ENCODE data around the gene LMNB1. TPM values are rescaled to one million over a fixed set of nuclear protein-coding genes. Genes with fewer than 3 reads are reported as not detected.
"Not testable (repeated sequence)": the region's sequence is repeated elsewhere in the genome, so short reads cannot be mapped to it uniquely, and the experiment has no call there.

The LMNB1 gene
- total RNA-seq, 3 donors from 2014 or later = 4.8 to 6.4 (median 5.2) TPM

- Histone ChIP-seq H3K9me3 (no peaks in the 10 kb centered on the region), H3K27ac (no peak overlapping the region), H3K36me3 (no peaks in the 10 kb centered on the region), H3K4me3 (no peak overlapping the region), H3K4me1 (no peaks in the 10 kb centered on the region), H3K27me3 (no peaks in the 10 kb centered on the region)
- DNase-seq (ENCODE audit: low spot score in 2 of 2) = no peak
- intact Hi-C loops (cut with DNase I; ENCODE audit: low total_unique reads) = no loop called here
- TF ChIP-seq POLR2A (IDR thresholded peaks at IDR 0.05) (no peak), POLR2AphosphoS5 (IDR thresholded peaks at IDR 0.05) (no peak), CTCF (IDR thresholded peaks at IDR 0.05) (no peak)
Observed at GRCh38 chr5:126753227-126753626, 23.7 kb upstream of the LMNB1 start.

GRCh38 chr5:126754609-126755008 lies 22.3 kb upstream of the LMNB1 start:
- no peaks in the 10 kb centered on the region for H3K9me3 ChIP-seq
- no peak overlapping the region for H3K27ac ChIP-seq
- intact Hi-C loops (cut with DNase I; ENCODE audit: low total_unique reads) = no loop called here
- H3K36me3 ChIP-seq = no peaks in the 10 kb centered on the region
- H3K27me3 ChIP-seq = no peaks in the 10 kb centered on the region
- H3K4me1 ChIP-seq = no peaks in the 10 kb centered on the region
- no peak for DNase-seq (ENCODE audit: low spot score in 2 of 2)
- H3K4me3 ChIP-seq = no peak overlapping the region
- TF ChIP-seq POLR2AphosphoS5 (IDR thresholded peaks at IDR 0.05) (no peak), CTCF (IDR thresholded peaks at IDR 0.05) (no peak), POLR2A (IDR thresholded peaks at IDR 0.05) (no peak)

- Histone ChIP-seq H3K36me3 (no peaks in the 10 kb centered on the region), H3K27me3 (no peaks in the 10 kb centered on the region), H3K4me1 (no peaks in the 10 kb centered on the region), H3K4me3 (no peak overlapping the region), H3K27ac (no peak overlapping the region), H3K9me3 (no peaks in the 10 kb centered on the region)
- DNase-seq (ENCODE audit: low spot score in 2 of 2) = no peak
- intact Hi-C loops (cut with DNase I; ENCODE audit: low total_unique reads) = no loop called here
- TF ChIP-seq POLR2A (IDR thresholded peaks at IDR 0.05) = no peak
Observed at GRCh38 chr5:126755593-126755992, 21.3 kb upstream of the LMNB1 start.

- Histone ChIP-seq H3K27me3 (no peaks in the 10 kb centered on the region), H3K27ac (no peak overlapping the region), H3K4me1 (no peaks in the 10 kb centered on the region), H3K9me3 (no peaks in the 10 kb centered on the region), H3K36me3 (no peaks in the 10 kb centered on the region), H3K4me3 (no peak overlapping the region)
- TF ChIP-seq POLR2AphosphoS5 (IDR thresholded peaks at IDR 0.05) (no peak), CTCF (IDR thresholded peaks at IDR 0.05) (no peak), POLR2A (IDR thresholded peaks at IDR 0.05) (no peak)
- no peak for DNase-seq (ENCODE audit: low spot score in 2 of 2)
- intact Hi-C loops (cut with DNase I; ENCODE audit: low total_unique reads) = no loop called here
Observed at GRCh38 chr5:126757713-126758357, 19.1 kb upstream of the LMNB1 start.

- Histone ChIP-seq H3K36me3 (no peaks in the 10 kb centered on the region), H3K4me3 (no peak overlapping the region), H3K27ac (no peak overlapping the region), H3K27me3 (no peaks in the 10 kb centered on the region), H3K4me1 (no peaks in the 10 kb centered on the region), H3K9me3 (no peaks in the 10 kb centered on the region)
- intact Hi-C loops (cut with DNase I; ENCODE audit: low total_unique reads) = no loop called here
- DNase-seq (ENCODE audit: low spot score in 2 of 2) = no peak
- TF ChIP-seq CTCF (IDR thresholded peaks at IDR 0.05) (no peak), POLR2A (IDR thresholded peaks at IDR 0.05) (no peak), POLR2AphosphoS5 (IDR thresholded peaks at IDR 0.05) (no peak)
Observed at GRCh38 chr5:126763371-126763770, 13.6 kb upstream of the LMNB1 start.

GRCh38 chr5:126769703-126770102 lies 7.2 kb upstream of the LMNB1 start:
- Histone ChIP-seq H3K9me3 (no peaks in the 10 kb centered on the region), H3K27ac (no peak overlapping the region), H3K36me3 (no peaks in the 10 kb centered on the region), H3K4me3 (no peak overlapping the region), H3K4me1 (no peaks in the 10 kb centered on the region), H3K27me3 (no peaks in the 10 kb centered on the region)
- intact Hi-C loops (cut with DNase I; ENCODE audit: low total_unique reads) = no loop called here
- no peak for DNase-seq (ENCODE audit: low spot score in 2 of 2)
- TF ChIP-seq POLR2A (IDR thresholded peaks at IDR 0.05) = no peak
- TF ChIP-seq POLR2AphosphoS5 (IDR thresholded peaks at IDR 0.05) = no peak
- TF ChIP-seq CTCF (IDR thresholded peaks at IDR 0.05) = no peak

GRCh38 chr5:126773536-126773935 lies 3.4 kb upstream of the LMNB1 start:
- H3K36me3 ChIP-seq; H3K9me3 ChIP-seq; H3K4me3 ChIP-seq; H3K4me1 ChIP-seq; intact Hi-C loops (cut with DNase I; ENCODE audit: low total_unique reads); H3K27ac ChIP-seq; DNase-seq (ENCODE audit: low spot score in 2 of 2); H3K27me3 ChIP-seq: not testable (repeated sequence)

- H3K4me3 ChIP-seq; H3K27me3 ChIP-seq; H3K27ac ChIP-seq; H3K9me3 ChIP-seq; H3K36me3 ChIP-seq; intact Hi-C loops (cut with DNase I; ENCODE audit: low total_unique reads); DNase-seq (ENCODE audit: low spot score in 2 of 2); H3K4me1 ChIP-seq: not testable (repeated sequence)
Observed at GRCh38 chr5:126774595-126774994, 2.3 kb upstream of the LMNB1 start.
